Thoracic aorta (tissue), 2 donors: ENCODE measurements around the gene COPG1. TPM values are rescaled to one million over a fixed set of nuclear protein-coding genes. Genes with fewer than 3 reads are reported as not detected.

ENCODE experiments used
- ATAC-seq: fragments of 150-250 bp; one replicate; pipeline ENCODE4 v1.8.0; 2017; ENCODE audit warnings: low read depth; ENCODE audit not compliant: insufficient number of reproducible peaks, low FRiP score
- DNase-seq: peaks from one replicate; pipeline ENCODE4 v3.0.0-alpha.2; 2020; ENCODE audit warnings: low spot score
- H3K27ac ChIP-seq, 2 donors: fragments of 200-600 bp; sonication (generic); 1 replicate in 1 of 2; 2 replicates in 1 of 2; pipeline ENCODE4 v1.5.1; 2016; ENCODE audit warnings: mild to moderate bottlenecking in 2 of 2, moderate library complexity in 2 of 2
- H3K27me3 ChIP-seq: fragments of 200-600 bp; sonication (generic); replicated peaks from 2 replicates; pipeline ENCODE4 v1.6.0; 2016; ENCODE audit warnings: mild to moderate bottlenecking; ENCODE audit not compliant: insufficient read depth
- H3K36me3 ChIP-seq: fragments of 200-600 bp; sonication (generic); one replicate; pipeline ENCODE4 v1.5.1; 2016
- H3K4me1 ChIP-seq, 2 donors: fragments of 200-600 bp; sonication (generic); 1 replicate in 1 of 2; 2 replicates in 1 of 2; pipeline versions ENCODE4 v1.5.1 to v1.6.0; 2016; ENCODE audit warnings: low read depth in 2 of 2, mild to moderate bottlenecking in 1 of 2; ENCODE audit not compliant: control insufficient read depth in 1 of 2
- H3K4me3 ChIP-seq: fragments of 200-600 bp; sonication (generic); 2 replicates; pipeline ENCODE4 v1.5.1; 2016; ENCODE audit warnings: mild to moderate bottlenecking
- H3K9me3 ChIP-seq: fragments of 200-600 bp; sonication (generic); 2 replicates; pipeline ENCODE4 v1.5.1; 2016
- total RNA-seq, 2 donors: library from RNA; depleted of rRNA; stranded (reverse); fragments of >200 nt; gene quantifications; one replicate each; pipeline versions ENCODE4 v1.1.0 to v1.2.3, GENCODE V29; 2016
- TF ChIP-seq, protein P1 (sequence below): fragments of 200-600 bp; sonication (generic); IDR thresholded peaks from one replicate; pipeline ENCODE4 v1.5.1; 2019; ENCODE audit warnings: antibody characterized with exemption

The COPG1 gene
- total RNA-seq, 2 donors from 2014 or later = 126 to 141 TPM

DNA sequence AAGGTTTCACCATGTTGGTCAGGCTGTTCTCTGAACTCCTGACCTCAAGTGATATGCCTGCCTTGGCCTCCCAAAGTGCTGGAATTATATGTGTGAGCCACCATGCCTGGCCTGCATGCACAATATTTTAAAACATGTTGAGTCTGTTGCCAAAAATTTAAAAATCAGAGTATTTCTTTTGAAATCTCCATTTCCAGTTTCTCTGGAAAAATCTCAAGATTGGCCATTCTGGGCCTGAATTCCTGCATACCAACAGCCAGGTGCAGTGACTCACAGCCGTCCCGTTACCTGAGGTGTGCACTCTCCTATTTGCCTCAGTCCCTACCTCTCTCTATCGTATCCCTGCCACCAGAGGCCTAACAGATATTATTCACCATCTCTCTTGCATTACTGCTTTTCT lies 15.0 kb upstream of the COPG1 start:
- DNase-seq (no peak), ATAC-seq (no peak)
- no peak overlapping the region for H3K27ac ChIP-seq
- H3K9me3 ChIP-seq = no peaks in the 10 kb centered on the region
- TF ChIP-seq, protein P1, sequence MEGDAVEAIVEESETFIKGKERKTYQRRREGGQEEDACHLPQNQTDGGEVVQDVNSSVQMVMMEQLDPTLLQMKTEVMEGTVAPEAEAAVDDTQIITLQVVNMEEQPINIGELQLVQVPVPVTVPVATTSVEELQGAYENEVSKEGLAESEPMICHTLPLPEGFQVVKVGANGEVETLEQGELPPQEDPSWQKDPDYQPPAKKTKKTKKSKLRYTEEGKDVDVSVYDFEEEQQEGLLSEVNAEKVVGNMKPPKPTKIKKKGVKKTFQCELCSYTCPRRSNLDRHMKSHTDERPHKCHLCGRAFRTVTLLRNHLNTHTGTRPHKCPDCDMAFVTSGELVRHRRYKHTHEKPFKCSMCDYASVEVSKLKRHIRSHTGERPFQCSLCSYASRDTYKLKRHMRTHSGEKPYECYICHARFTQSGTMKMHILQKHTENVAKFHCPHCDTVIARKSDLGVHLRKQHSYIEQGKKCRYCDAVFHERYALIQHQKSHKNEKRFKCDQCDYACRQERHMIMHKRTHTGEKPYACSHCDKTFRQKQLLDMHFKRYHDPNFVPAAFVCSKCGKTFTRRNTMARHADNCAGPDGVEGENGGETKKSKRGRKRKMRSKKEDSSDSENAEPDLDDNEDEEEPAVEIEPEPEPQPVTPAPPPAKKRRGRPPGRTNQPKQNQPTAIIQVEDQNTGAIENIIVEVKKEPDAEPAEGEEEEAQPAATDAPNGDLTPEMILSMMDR = no peak
- H3K27me3 ChIP-seq = no peaks in the 10 kb centered on the region
- H3K4me3 ChIP-seq = no peak overlapping the region
- H3K4me1 ChIP-seq = no peaks in the 10 kb centered on the region
- H3K36me3 ChIP-seq = no peaks in the 10 kb centered on the region

DNA sequence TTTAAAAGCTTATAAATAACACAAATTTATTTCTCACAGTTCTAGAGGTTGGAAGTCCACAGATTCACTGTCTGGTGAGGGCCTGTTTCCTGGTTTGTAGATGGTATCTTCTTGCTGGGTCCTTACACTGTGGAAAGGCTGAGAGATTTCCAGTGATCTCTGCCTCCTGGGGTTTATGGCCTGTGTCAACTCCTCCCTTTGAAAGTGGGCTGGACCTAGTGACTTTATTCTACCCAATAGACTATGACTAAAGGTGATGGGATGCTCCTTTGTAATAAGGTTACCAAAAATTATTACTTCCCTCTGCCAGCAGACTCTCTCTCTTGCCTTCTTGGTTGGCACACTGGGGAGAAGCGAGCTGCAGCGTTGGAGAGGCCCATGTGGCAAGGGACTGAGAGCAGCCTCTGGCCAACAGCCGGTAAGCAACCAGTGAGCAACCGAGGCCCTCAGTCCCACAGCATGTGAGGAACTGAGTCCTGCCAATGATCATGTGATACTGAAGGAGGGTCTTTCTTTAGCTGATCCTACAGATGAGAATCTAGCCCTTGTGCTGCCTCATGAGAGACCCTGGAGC lies 14.0 kb upstream of the COPG1 start:
- no peak for DNase-seq
- Histone ChIP-seq H3K36me3 (no peaks in the 10 kb centered on the region), H3K9me3 (no peaks in the 10 kb centered on the region), H3K27me3 (no peaks in the 10 kb centered on the region), H3K4me3 (no peak overlapping the region), H3K4me1 (no peaks in the 10 kb centered on the region), H3K27ac (no peak overlapping the region)
- TF ChIP-seq, protein P1 = no peak
- no peak for ATAC-seq

DNA sequence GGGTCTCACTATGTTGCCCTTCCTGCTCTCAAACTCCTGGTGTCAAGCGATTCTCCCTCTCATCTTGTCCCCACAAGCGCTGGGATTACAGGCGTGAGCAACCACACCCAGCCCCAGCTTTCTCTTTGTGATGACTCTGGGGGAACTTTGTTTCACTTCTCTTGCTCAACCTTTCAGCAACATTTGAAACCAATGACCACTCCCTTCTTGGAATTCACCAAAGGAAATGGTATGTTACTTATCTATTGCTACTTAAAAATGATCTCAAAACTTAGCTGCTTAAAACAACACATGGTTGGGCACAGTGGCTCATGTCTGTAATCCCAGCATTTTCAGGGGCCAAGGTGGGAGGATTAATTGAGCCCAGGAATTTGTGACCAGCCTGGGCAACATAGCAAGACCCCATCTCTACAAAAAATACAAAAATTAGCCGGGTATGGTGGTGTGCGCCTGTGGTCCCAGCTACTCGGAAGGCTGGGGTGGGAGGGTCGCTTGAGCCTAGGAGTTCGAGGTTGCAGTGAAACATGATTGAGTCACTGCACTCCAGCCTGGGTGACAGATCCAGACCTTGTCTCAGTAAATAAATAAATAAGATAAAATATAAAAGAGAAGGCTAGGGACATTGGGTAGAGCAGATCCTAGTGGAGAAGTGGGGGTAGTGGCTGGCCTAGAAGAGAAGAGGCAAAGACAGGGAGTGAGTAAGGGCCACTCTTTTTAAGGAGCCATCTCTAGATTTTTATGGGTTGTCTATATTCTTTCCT lies 10.3 kb upstream of the COPG1 start:
- Histone ChIP-seq H3K4me1 (no peaks in the 10 kb centered on the region), H3K36me3 (no peaks in the 10 kb centered on the region), H3K27me3 (no peaks in the 10 kb centered on the region), H3K27ac (no peak overlapping the region), H3K9me3 (no peaks in the 10 kb centered on the region), H3K4me3 (no peak overlapping the region)
- TF ChIP-seq, protein P1 = no peak
- DNase-seq (no peak), ATAC-seq (no peak)

DNA sequence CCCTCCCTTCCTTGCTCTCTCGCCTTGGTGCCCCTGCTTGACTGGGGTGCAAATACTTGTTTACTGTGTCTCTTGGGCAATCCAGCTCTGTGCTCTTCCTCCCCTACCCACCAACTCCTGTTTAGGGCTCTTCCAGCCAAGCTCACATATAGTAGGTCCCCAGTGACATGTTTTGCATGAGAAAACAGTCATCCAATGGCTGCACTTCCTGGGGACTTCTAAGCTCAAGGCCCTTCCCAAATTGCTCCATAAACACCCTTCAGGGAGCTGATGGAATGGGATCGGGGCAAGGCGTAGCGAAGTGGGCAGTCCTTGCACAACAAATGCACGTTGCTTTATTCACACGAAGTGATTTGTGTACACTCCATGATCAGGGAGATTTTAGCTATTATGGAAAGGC lies 9.4 kb upstream of the COPG1 start:
- no peak for ATAC-seq

DNA sequence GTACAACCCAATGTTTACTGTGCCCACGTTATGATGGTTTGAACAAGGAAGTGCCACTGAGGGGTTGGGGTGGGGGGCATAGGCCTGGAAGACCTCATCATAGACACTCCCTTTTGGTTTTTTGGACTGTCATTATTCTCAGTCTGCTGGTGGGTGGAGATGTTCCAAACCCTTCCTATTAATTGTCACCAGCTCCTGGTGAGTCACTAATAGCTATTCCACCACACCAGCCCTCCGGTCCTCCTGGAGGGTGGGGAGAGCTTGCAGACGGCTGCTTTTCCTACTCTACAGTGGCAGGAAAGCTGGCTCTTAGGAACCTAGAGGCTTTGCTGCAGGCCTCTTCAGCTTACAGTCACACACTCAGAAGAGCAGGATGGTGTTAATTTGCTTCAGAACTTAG lies 9.0 kb upstream of the COPG1 start:
- H3K27me3 ChIP-seq = no peaks in the 10 kb centered on the region
- peaks cover 0 to 4% of the 10 kb centered on the region in 2 donors for H3K4me1 ChIP-seq
- DNase-seq (no peak), ATAC-seq (no peak)
- no peaks in the 10 kb centered on the region for H3K36me3 ChIP-seq
- no peak overlapping the region for H3K4me3 ChIP-seq
- H3K9me3 ChIP-seq = no peaks in the 10 kb centered on the region
- TF ChIP-seq, protein P1 = no peak
- no peak overlapping the region for H3K27ac ChIP-seq

More for the DNA sequence above, 9.4 kb upstream of the COPG1 start:
- no peaks in the 10 kb centered on the region for H3K9me3 ChIP-seq
- no peaks in the 10 kb centered on the region for H3K4me1 ChIP-seq
- TF ChIP-seq, protein P1 = no peak
- H3K27me3 ChIP-seq = no peaks in the 10 kb centered on the region
- H3K36me3 ChIP-seq = no peaks in the 10 kb centered on the region
- DNase-seq = no peak
- no peak overlapping the region for H3K4me3 ChIP-seq
- H3K27ac ChIP-seq = no peak overlapping the region
